Activated gamma-delta T cell treated with Interleukin-2 at 50 U/mL for 16 hours (primary cell): ENCODE results near the gene MEN1.
"Not testable (repeated sequence)": the region's sequence is repeated elsewhere in the genome, so short reads cannot be mapped to it uniquely, and the experiment has no call there.

Source experiments
- DNase-seq: peaks from one replicate; pipeline ENCODE4 v3.0.0-alpha.2; 2020

Gene MEN1

GRCh38 chr11:64810271-64810890 lies at the start of gene MEN1:
MEN1 (minus strand) TSS chr11:64810551; CDS start chr11:64810109, 442 bp downstream.
- DNase-seq, result peak; percentile 73

- peak; percentile 58 for DNase-seq
Observed at GRCh38 chr11:64859542-64860414, 49.4 kb upstream of the MEN1 start.

GRCh38 chr11:64858467-64859263 lies 48.3 kb upstream of the MEN1 start:
- DNase-seq, result peak; percentile 72

- no peak for DNase-seq
Observed at GRCh38 chr11:64857485-64857884, 47.1 kb upstream of the MEN1 start.

- no peak for DNase-seq
Observed at GRCh38 chr11:64856382-64857227, 46.3 kb upstream of the MEN1 start.

- DNase-seq, result no peak
Observed at GRCh38 chr11:64855596-64856304, 45.4 kb upstream of the MEN1 start.

- DNase-seq, result peak; percentile 50
Observed at GRCh38 chr11:64854534-64855502, 44.5 kb upstream of the MEN1 start.

GRCh38 chr11:64854157-64854533 lies 43.8 kb upstream of the MEN1 start:
- no peak for DNase-seq

GRCh38 chr11:64853709-64854108 lies 43.4 kb upstream of the MEN1 start:
- peak; percentile 46 for DNase-seq

GRCh38 chr11:64852804-64853509 lies 42.6 kb upstream of the MEN1 start:
- no peak for DNase-seq

GRCh38 chr11:64851831-64852351 lies 41.5 kb upstream of the MEN1 start:
- DNase-seq, result no peak

GRCh38 chr11:64850979-64851567 lies 40.7 kb upstream of the MEN1 start:
- DNase-seq, result peak; percentile 59

GRCh38 chr11:64849598-64850356 lies 39.4 kb upstream of the MEN1 start:
- DNase-seq, result no peak

- peak; percentile 45 for DNase-seq
Observed at GRCh38 chr11:64848826-64849597, 38.7 kb upstream of the MEN1 start.

- DNase-seq, result no peak
Observed at GRCh38 chr11:64848214-64848825, 38.0 kb upstream of the MEN1 start.

- peak; percentile 94 for DNase-seq
Observed at GRCh38 chr11:64846998-64847666, 36.8 kb upstream of the MEN1 start.

- not testable (repeated sequence) for DNase-seq
Observed at GRCh38 chr11:64845776-64846129, 35.4 kb upstream of the MEN1 start.
